Measurements from ENCODE around the gene GPX8. TPM values are rescaled to one million over a fixed set of nuclear protein-coding genes. Genes with fewer than 3 reads are reported as not detected.

The GPX8 gene
- total RNA-seq: 10 to 100 TPM; 14.4 to 58.7 (median 29.8) TPM
- 10 to 100 TPM; 25.5 to 58.8 TPM for polyA plus RNA-seq
- long read RNA-seq, donor 1, transcript GPX8-203 (3 exons, 1,411 nt): major isoform, 28 of 42 reads
- long read RNA-seq, donor 1, partial matches to known transcripts: 1 of 42 reads
- long read RNA-seq, donor 1, other reads (novel, unspliced or antisense): 7 of 42 reads
- long read RNA-seq, donor 2, transcript GPX8-203 (3 exons, 1,411 nt): major isoform, 9 of 12 reads
- long read RNA-seq, donor 2, partial matches to known transcripts: 0 of 12 reads
- long read RNA-seq, donor 2, other reads (novel, unspliced or antisense): 0 of 12 reads
- long read RNA-seq, donor 3, transcript GPX8-203 (3 exons, 1,411 nt): major isoform, 21 of 43 reads
- long read RNA-seq, donor 3, transcript GPX8-205 (4 exons, 3,422 nt): minor isoform, 8 of 43 reads
- long read RNA-seq, donor 3, partial matches to known transcripts: 2 of 43 reads
- long read RNA-seq, donor 3, other reads (novel, unspliced or antisense): 5 of 43 reads

- intact Hi-C loops (cut with DNase I): no loop called here
- WGBS, 3 donors: 1 to 3% (median 1%) methylated on average over 10 of the region's 10 CpGs
- peak within 1 kb of the TSS; percentile 46 for H3K4me3 ChIP-seq
- H3K27me3 ChIP-seq: no peaks in the 10 kb centered on the region
- no peaks in the 10 kb centered on the region for H3K9me3 ChIP-seq
- peak within 1 kb of the TSS in 1 of 2 donors; percentile 58 for H3K27ac ChIP-seq
- H3K4me1 ChIP-seq (ENCODE audit: insufficient read depth): no peaks in the 10 kb centered on the region
- TF ChIP-seq CTCF (IDR thresholded peaks at IDR 0.05) (peak in 2 of 3 donors; percentile 42 to 56), POLR2A (IDR thresholded peaks at IDR 0.05) (no peak)
- peak in 4 of 5 donors; percentile 17 to 38 (median 27) for DNase-seq
- H3K36me3 ChIP-seq: no peaks in the 10 kb centered on the region
Observed at GRCh38 chr5:55159763-55160492, at the start of gene GPX8. Gene GPX8 (plus strand): TSS chr5:55160171. CDS start chr5:55160193, 22 bp downstream.

- Histone ChIP-seq H3K27ac (no peak overlapping the region), H3K4me1 (ENCODE audit: insufficient read depth) (no peaks in the 10 kb centered on the region), H3K36me3 (no peaks in the 10 kb centered on the region), H3K9me3 (no peaks in the 10 kb centered on the region), H3K27me3 (no peaks in the 10 kb centered on the region), H3K4me3 (no peak overlapping the region)
- 77 to 89% (median 86%) methylated on average over 2 of the region's 2 CpGs for WGBS, 3 donors
- no peak for TF ChIP-seq POLR2A (IDR thresholded peaks at IDR 0.05)
- no peak for DNase-seq
- intact Hi-C loops (cut with DNase I): no loop called here
Observed at GRCh38 chr5:55110217-55110616, 49.8 kb upstream of the GPX8 start.

GRCh38 chr5:55113327-55113726 lies 46.6 kb upstream of the GPX8 start:
- no peaks in the 10 kb centered on the region for H3K4me1 ChIP-seq (ENCODE audit: insufficient read depth)
- H3K27ac ChIP-seq: no peak overlapping the region
- no peak overlapping the region for H3K4me3 ChIP-seq
- intact Hi-C loops (cut with DNase I): no loop called here
- no peak for TF ChIP-seq EP300 (IDR thresholded peaks at IDR 0.05)
- TF ChIP-seq CTCF (IDR thresholded peaks at IDR 0.05): no peak
- TF ChIP-seq POLR2A (IDR thresholded peaks at IDR 0.05): no peak
- no peaks in the 10 kb centered on the region for H3K36me3 ChIP-seq
- no peak for DNase-seq
- no peaks in the 10 kb centered on the region for H3K27me3 ChIP-seq
- H3K9me3 ChIP-seq: no peaks in the 10 kb centered on the region

DNA sequence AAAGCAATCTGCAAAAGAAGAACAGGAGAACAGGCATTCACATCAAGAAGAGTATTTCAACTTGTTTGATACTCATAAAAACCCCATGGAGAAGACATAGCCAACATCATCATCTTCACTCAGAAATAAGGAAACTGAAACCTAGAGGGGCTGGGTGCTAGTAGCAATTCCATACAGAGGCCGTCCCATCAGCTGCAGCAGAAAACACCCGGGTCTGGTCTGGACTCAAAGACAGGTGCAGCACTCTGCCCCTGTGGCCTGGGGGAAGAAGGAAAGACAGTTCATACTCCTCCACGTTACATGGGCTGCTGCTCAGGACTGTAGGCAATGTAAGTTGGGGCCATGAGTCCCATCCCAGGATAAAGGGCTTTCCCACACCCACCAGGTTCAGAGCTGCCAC lies 45.9 kb upstream of the GPX8 start:
- no peaks in the 10 kb centered on the region for H3K36me3 ChIP-seq
- intact Hi-C loops (cut with DNase I): no loop called here
- no peak overlapping the region for H3K27ac ChIP-seq
- no peak for TF ChIP-seq EP300 (IDR thresholded peaks at IDR 0.05)
- WGBS, 3 donors: 64 to 69% (median 65%) methylated on average over 3 of the region's 3 CpGs
- no peaks in the 10 kb centered on the region for H3K27me3 ChIP-seq
- DNase-seq: no peak
- no peak overlapping the region for H3K4me3 ChIP-seq
- no peaks in the 10 kb centered on the region for H3K9me3 ChIP-seq
- no peaks in the 10 kb centered on the region for H3K4me1 ChIP-seq (ENCODE audit: insufficient read depth)

GRCh38 chr5:55123365-55123764 lies 36.6 kb upstream of the GPX8 start:
- intact Hi-C loops (cut with DNase I): no loop called here

More at GRCh38 chr5:55123365-55123764, 36.6 kb upstream of the GPX8 start:
- no peaks in the 10 kb centered on the region for H3K9me3 ChIP-seq
- no peak overlapping the region for H3K4me3 ChIP-seq
- H3K27me3 ChIP-seq: no peaks in the 10 kb centered on the region
- no peaks in the 10 kb centered on the region for H3K36me3 ChIP-seq
- no peak for DNase-seq
- TF ChIP-seq EP300 (IDR thresholded peaks at IDR 0.05) (no peak), CTCF (IDR thresholded peaks at IDR 0.05) (no peak)
- H3K27ac ChIP-seq: no peak overlapping the region
- H3K4me1 ChIP-seq (ENCODE audit: insufficient read depth): no peaks in the 10 kb centered on the region
- WGBS, 3 donors: 66 to 76% (median 69%) methylated on average over 3 of the region's 3 CpGs
